KMS-11 (cell line): ENCODE data around the gene TUB.

Experiments used
- H2AFZ ChIP-seq: fragments of 200-600 bp; sonication (generic); 2 replicates; pipeline ENCODE4 v1.6.1; 2016; ENCODE audit warnings: antibody characterized with exemption, mixed run types, low read depth
- H3K27ac ChIP-seq: fragments of 200-600 bp; sonication (generic); 2 replicates; pipeline ENCODE4 v1.6.1; 2016; ENCODE audit warnings: mild to moderate bottlenecking, mixed run types
- H3K27me3 ChIP-seq: fragments of 200-600 bp; sonication (generic); 2 replicates; pipeline ENCODE4 v1.6.1; 2017; ENCODE audit warnings: mild to moderate bottlenecking, low read depth, mixed run types, moderate library complexity; ENCODE audit not compliant: insufficient read depth
- H3K36me3 ChIP-seq: fragments of 200-600 bp; sonication (generic); 2 replicates; pipeline ENCODE4 v1.6.1; 2017; ENCODE audit warnings: mild to moderate bottlenecking, mixed run types; ENCODE audit not compliant: insufficient read depth
- H3K4me1 ChIP-seq: fragments of 200-600 bp; sonication (generic); 2 replicates; pipeline ENCODE4 v1.6.1; 2016; ENCODE audit warnings: mild to moderate bottlenecking, low read depth, mixed run types; ENCODE audit not compliant: poor library complexity, severe bottlenecking
- H3K4me2 ChIP-seq: fragments of 200-600 bp; sonication (generic); 2 replicates; pipeline ENCODE4 v1.7.0; 2016; ENCODE audit warnings: mild to moderate bottlenecking, mixed run types
- H3K4me3 ChIP-seq: fragments of 200-600 bp; sonication (generic); IDR thresholded peaks from 2 replicates; pipeline ENCODE4 v1.6.1; 2017; ENCODE audit warnings: low read depth, low read length, mixed read lengths; ENCODE audit not compliant: insufficient read depth
- H3K79me2 ChIP-seq: fragments of 200-600 bp; sonication (generic); 2 replicates; pipeline ENCODE4 v1.6.1; 2016; ENCODE audit warnings: low read depth, mixed run types; ENCODE audit not compliant: insufficient read depth
- H3K9ac ChIP-seq: fragments of 200-600 bp; sonication (generic); 2 replicates; pipeline ENCODE4 v1.6.1; 2016; ENCODE audit warnings: mild to moderate bottlenecking, mixed run types
- H4K20me1 ChIP-seq: fragments of 200-600 bp; sonication (generic); 2 replicates; pipeline ENCODE4 v1.6.1; 2016; ENCODE audit warnings: mild to moderate bottlenecking, mixed run types; ENCODE audit not compliant: insufficient read depth
- CTCF ChIP-seq: fragments of 200-600 bp; sonication (generic); conservative IDR thresholded peaks from 2 replicates; pipeline ENCODE4 v1.6.1; 2017; ENCODE audit warnings: low read depth, mild to moderate bottlenecking, antibody characterized with exemption, low read length, moderate library complexity, mixed read lengths

Gene TUB

GRCh38 chr11:8066036-8066910, 14.7 kb upstream of the TUB start:
- H3K27ac ChIP-seq, result no peak overlapping the region
- H2AFZ ChIP-seq, result no peak overlapping the region
- H3K4me2 ChIP-seq, result no peak overlapping the region
- H3K79me2 ChIP-seq, result no peaks in the 10 kb centered on the region
- H3K27me3 ChIP-seq, result no peaks in the 10 kb centered on the region
- H3K4me3 ChIP-seq, result no peak overlapping the region
- no peaks in the 10 kb centered on the region for H3K4me1 ChIP-seq
- no peaks in the 10 kb centered on the region for H3K36me3 ChIP-seq
- no peak for TF ChIP-seq CTCF
- no peak overlapping the region for H3K9ac ChIP-seq
- no peaks in the 10 kb centered on the region for H4K20me1 ChIP-seq

GRCh38 chr11:8066911-8067455, 14.0 kb upstream of the TUB start:
- no peak overlapping the region for H3K4me3 ChIP-seq
- no peak overlapping the region for H3K4me2 ChIP-seq
- no peak overlapping the region for H3K9ac ChIP-seq
- no peak overlapping the region for H2AFZ ChIP-seq
- H3K79me2 ChIP-seq, result no peaks in the 10 kb centered on the region
- H3K36me3 ChIP-seq, result no peaks in the 10 kb centered on the region
- no peaks in the 10 kb centered on the region for H4K20me1 ChIP-seq
- no peaks in the 10 kb centered on the region for H3K27me3 ChIP-seq
- no peaks in the 10 kb centered on the region for H3K4me1 ChIP-seq
- no peak for TF ChIP-seq CTCF
- H3K27ac ChIP-seq, result no peak overlapping the region

- no peak for TF ChIP-seq CTCF
- H3K27ac ChIP-seq, result no peak overlapping the region
- H3K9ac ChIP-seq, result no peak overlapping the region
- no peaks in the 10 kb centered on the region for H3K36me3 ChIP-seq
- H2AFZ ChIP-seq, result no peak overlapping the region
- H4K20me1 ChIP-seq, result no peaks in the 10 kb centered on the region
- H3K79me2 ChIP-seq, result no peaks in the 10 kb centered on the region
- H3K4me2 ChIP-seq, result no peak overlapping the region
- no peak overlapping the region for H3K4me3 ChIP-seq
- H3K4me1 ChIP-seq, result no peaks in the 10 kb centered on the region
- no peaks in the 10 kb centered on the region for H3K27me3 ChIP-seq
These were observed 13.5 kb upstream of the TUB start for GRCh38 chr11:8067567-8067928.

GRCh38 chr11:8067929-8068575, 13.0 kb upstream of the TUB start:
- no peaks in the 10 kb centered on the region for H4K20me1 ChIP-seq
- no peak overlapping the region for H3K27ac ChIP-seq
- no peaks in the 10 kb centered on the region for H3K4me1 ChIP-seq
- no peaks in the 10 kb centered on the region for H3K27me3 ChIP-seq
- no peak overlapping the region for H3K4me2 ChIP-seq
- no peak overlapping the region for H3K9ac ChIP-seq
- no peaks in the 10 kb centered on the region for H3K79me2 ChIP-seq
- no peak overlapping the region for H3K4me3 ChIP-seq
- H2AFZ ChIP-seq, result no peak overlapping the region
- TF ChIP-seq CTCF, result no peak
- H3K36me3 ChIP-seq, result no peaks in the 10 kb centered on the region
